SK-MEL-5 (cell line): ENCODE measurements around the gene TRH. TPM values are rescaled to one million over a fixed set of nuclear protein-coding genes. Genes with fewer than 3 reads are reported as not detected.

Experiments
- DNase-seq: peaks from one replicate; pipeline ENCODE4 v3.0.0-alpha.2; 2016; ENCODE audit warnings: low read depth, low spot score
- in situ Hi-C: cut with HindIII; loops from 2 replicates; pipeline ENCODE4 v1.10.0; 2016; ENCODE audit warnings: low sequenced_read_pairs, high pct_unique_total_duplicates, low pct_unique_long_range_greater_than_20kb
- total RNA-seq: library from RNA; depleted of rRNA; stranded (reverse); fragments of >200 nt; shearing (Covaris generic); gene quantifications from 2 replicates; pipeline ENCODE4 v1.2.3, GENCODE V29; 2014

Gene TRH
- total RNA-seq, 1 experiment from 2014 or later = not detected

DNA sequence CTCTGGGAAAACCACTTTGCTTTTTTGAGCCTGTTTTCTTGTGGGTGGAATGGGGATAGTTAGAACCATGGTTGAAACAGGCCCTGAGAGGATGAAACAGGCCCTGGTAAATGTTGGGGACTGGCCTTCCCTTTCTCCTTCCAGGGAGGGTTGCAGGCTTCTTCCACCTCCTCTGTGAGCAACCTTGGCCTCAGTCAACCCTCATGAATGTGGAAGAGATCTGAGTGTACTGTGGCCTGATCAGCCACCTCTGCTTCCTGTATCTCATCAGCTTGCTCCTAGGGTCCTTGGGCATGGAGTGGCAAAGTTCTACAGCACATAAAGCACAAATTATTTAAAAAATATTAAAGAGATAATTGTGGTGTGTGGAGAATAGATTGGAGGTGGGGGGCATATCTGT is 17.6 kb upstream of the TRH start:
- in situ Hi-C loops = no loop called here
- no peak for DNase-seq

DNA sequence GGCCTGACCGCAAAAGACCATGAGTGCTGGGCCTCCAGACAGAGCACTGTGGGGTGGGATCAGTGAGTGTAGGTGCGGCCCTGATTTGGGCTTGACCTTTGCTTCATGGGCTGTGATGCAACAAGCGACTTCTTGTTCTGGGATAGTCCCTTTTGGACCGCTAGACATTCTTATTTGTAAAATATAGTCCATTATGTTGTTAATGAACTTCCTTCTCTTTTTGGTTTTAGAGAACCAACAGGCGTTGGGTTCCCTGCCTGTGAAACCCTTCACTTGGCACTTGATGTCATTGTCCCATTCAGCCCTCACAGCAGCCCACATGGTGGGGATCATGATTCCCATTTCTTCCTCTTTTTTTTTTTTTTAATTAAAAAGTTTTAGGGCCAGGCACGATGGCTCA is 15.8 kb upstream of the TRH start:
- in situ Hi-C loops = no loop called here
- DNase-seq = no peak

DNA sequence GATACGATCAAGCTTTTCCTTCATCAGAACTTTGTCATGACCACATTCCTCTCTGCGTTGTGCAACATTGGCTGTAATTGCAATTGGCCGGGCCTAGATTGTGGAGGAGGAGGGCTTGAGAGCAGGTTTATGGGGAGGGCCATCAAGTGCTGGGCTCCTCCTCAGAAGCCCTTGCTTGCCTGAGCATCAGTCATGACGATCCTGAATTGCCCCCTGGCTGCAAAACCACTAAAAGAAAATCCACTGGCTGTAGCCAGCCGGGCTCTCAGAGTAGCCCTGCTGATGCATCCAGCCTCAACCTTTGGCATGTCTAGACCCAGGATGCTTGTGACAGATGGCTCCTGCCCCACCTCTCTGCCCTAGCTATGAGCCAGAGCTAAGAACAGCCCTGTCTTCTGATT is 13.4 kb upstream of the TRH start:
- no peak for DNase-seq
- in situ Hi-C loops = no loop called here

DNA sequence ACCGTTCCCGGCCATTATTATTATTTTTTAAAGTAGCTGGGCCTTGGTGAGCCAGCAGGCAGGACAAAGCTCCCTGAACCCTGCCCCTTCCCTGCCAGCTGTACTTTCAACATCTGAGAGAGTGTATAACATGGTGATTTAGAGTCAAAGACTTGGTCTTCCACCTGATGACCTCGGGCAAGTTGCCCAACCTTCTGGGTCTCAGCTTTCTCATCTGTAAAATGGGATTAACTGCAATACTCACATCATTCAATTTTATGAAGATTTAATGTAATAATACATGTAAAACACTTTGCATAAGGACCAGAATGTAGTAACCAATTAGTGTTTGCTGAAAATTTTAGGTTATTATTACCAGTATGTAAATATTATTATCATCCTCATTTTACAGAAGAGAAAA is 11.9 kb upstream of the TRH start:
- no peak for DNase-seq
- in situ Hi-C loops = no loop called here

DNA sequence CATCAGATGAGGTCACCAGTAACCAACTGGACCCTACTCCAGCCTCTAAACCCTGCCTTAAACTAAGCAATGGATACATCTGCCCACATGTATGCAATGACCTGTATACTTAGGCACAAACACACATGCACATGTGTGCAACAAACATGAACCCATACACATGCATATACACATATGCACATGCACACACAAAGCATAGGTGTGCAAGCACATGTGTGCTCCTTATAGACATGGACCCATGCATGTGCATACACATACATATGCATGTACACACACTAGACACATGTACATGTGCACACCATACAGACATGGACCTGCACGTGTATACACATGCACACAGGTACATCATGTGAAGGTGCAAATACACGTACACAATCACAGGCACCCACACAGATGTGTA is 8.6 kb upstream of the TRH start:
- in situ Hi-C loops = no loop called here
- no peak for DNase-seq

DNA sequence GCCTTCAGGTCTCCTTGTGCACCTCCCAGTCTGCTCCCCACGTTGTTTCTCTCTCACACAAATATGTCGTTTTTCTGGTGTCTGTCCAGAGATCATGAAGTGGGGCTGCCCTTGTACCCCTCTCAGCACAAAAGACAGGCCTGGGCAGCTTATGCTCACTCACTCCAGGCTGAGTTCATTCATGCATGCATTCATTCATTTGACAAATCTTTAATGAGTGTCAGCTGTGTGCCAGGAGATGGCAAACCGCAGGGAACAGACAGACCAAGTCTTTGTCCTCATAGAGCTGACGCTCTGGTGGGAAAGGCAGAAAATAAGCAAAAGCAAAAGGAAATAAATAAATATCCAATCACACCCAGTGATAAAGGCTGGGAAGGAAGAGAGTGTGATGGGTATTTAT is 7.6 kb upstream of the TRH start:
- in situ Hi-C loops = no loop called here
- peak; percentile 90 for DNase-seq

DNA sequence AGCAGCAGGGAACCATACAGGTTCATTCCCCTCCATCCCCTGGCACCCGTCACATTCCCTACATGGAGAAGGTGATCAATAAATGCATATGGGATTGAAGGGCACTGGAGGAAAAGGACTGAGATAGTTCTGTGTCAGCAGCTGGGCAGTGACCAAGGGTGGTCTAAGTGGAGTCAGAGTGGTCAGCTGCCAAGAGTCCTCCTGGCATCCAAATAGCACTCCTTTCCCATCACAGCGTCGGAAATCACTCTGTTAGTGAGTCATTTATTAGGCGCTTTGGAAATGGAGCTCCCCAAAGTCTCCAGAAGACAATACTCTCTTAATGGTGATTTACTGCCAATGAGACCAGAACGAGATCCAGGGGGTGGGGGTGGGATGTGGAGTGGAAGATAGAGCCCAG is 6.8 kb upstream of the TRH start:
- DNase-seq = no peak
- in situ Hi-C loops = no loop called here

DNA sequence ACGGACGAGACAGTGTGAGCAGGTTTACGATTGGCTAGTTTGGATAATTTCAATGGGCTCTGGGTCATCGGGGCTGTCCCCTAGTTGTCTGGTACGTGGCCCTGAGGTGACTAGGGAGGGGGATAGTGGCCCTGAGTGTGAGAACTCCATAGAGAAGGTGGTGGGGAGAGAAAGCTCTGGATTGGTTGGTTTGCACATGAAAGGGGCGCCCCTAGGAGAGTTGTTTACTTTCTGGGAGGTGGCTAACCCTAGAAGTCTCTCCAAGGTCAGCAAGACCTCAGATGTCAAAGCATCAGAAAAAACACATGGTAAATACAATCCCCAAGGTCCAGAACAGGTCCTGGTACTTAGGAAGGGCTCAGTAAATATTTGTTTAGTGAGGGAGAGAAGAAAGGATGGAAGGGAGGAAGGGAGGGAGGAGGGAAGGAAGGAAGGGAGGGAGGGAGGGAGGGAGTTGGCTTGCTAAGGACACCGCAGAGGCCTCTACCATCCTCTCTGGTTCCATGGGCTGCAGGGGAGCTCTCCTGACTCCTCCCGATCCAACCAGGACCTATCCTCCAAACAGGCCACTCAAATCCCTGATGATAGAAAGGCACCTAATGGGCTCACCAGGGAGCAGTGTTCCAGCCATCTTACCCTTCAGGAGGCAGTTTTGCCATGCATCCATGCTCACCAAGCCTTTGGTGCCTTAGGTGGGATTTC is 3.0 kb upstream of the TRH start:
- DNase-seq = no peak
- in situ Hi-C loops = no loop called here

DNA sequence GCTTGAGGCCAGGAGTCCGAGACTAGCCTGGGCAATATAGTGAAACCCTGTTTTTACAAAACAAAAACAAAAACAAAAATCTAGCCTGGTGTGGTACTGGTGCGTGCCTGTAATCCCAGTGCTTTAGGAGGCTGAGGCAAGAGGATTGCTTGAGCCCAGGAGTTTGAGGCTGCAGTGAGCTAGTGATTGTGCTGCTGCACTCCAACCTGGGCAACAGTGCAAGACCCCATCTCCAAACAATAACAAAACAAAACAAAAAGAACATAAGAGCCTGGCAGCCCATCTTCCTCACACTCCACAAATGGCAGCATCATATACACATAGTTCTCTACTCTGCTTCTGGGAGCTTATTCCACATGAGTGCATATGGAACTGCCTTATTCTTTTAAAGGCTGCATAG is 2.2 kb upstream of the TRH start:
- in situ Hi-C loops = no loop called here
- DNase-seq = no peak

DNA sequence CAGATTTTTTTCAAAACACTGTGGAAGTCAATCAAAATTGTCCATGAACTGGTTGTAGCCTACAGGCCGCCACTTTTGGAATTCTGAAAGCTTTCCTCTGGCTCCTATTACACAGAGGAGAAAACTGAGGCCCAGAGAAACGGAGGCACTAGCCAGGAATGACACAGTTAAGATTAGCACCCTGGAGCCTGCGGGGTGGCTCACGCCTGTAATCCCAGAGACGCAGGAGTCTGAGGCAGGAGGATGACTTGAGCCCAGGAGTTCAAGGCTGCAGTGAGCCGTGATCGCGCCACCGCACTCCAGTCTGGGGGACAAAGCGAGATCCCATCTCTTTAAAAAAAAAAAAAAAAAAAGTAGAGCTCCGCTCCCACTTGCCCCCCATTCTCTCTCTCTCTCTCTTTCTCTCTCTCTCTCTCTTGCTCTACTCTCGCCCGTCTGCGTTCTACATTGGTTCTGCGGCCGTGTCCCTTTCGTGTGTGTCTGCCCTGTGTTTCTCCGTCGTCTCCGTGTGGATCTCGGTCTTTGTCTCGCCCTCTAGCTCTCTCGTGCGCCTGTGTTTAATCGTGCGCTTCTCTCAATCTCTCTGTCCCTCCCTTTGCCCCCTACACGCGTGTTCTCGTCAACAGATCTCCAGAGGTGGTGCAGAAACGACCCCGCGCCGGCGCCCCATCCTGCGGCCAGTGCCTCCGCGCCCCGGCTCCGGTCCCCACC is 512 bp upstream of the TRH start:
- no peak for DNase-seq
- in situ Hi-C loops = no loop called here

DNA sequence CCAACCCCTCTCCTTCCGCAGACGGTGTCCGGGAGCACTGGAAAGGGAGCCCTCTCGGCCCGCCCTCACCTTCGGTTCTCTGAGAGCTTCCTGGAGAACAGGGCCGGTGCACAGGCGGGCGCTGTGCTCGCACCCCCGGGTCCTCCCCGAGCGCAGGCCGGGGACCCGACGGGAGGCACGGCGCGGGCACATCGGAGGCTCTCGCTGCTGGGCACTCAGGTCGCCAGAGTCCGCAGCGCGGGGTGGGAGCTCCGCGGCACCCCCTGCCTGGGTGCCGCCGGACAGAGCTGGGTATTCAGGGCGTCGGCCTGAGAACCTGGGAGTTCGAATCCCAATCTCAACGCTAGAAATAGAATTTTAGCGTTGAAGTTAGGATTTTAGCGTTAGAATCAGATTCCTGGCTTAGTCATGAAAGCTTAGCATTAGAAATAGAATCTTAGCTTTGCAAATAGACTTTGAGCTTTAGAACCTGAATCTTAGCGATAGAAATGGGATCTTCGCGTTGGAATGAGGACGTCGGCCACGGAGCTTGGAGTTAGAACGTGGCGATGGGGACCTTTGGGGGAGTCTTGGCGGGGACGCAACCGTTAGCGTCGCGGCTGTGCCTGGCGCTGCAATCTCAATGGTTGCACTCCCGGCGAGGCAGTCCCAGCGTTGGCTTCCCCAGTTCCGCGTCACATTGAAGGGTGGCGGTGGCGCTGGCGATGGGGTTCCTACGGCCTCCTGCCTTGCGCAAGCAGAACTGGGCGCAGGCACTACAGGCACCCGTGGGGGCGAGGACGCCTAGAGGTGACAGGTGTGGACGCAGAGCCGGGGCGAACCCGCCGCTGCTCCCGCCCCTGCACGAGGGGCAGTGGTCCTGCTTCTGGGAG is 549 bp downstream of the TRH start:
- DNase-seq = no peak
- in situ Hi-C loops = no loop called here

DNA sequence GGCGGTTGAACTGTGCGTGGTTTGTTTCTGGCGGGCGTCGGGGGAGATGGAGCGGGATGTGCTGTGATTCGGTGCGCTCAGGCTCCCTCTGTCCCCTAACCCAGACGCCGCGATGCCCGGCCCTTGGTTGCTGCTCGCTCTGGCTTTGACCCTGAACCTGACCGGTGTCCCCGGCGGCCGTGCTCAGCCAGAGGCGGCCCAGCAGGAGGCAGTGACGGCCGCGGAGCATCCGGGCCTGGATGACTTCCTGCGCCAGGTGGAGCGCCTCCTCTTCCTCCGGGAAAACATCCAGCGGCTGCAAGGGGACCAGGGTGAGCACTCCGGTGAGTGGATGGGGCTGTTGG is 1.2 kb downstream of the TRH start:
- in situ Hi-C loops = no loop called here
- no peak for DNase-seq

DNA sequence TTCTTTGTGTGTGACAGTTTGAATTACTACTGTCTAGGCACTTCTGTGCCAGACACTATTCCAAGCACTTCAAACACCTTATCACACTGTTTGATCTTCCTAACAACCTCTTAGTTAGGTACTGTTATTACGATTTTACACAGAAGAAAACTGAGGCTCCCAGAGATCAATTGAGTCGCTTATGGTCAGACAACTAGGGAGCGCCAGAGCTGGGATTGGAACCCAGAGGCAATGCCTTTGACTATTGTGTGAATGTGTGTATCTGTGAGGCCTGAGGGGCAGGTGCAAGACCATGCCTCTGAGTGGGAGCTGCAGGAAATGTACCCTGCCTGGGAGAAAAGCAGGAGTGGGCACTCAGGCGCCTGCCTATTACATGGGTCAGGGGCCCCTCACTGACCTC is 1.8 kb downstream of the TRH start:
- no peak for DNase-seq
- in situ Hi-C loops = no loop called here

DNA sequence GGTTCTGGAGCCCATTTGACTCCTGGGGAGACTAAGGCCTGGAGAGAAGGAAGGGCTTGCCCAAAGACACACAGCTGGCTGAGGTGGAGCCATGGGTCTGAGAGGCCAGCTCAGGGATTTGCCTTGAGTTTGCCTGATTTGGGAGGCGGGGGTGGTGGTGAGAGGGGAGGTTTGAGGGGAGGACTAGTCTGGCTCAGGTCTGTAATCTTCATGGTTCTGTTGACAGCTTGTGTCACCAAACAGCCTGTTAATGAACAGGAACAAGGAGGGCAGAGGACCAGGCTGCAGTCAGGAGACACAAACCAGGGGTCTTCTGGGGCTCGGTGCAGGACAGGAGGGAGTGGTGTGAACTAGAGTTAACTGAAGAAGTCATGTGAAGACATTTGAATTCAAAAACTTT is 3.6 kb downstream of the TRH start:
- DNase-seq = no peak
- in situ Hi-C loops = no loop called here

DNA sequence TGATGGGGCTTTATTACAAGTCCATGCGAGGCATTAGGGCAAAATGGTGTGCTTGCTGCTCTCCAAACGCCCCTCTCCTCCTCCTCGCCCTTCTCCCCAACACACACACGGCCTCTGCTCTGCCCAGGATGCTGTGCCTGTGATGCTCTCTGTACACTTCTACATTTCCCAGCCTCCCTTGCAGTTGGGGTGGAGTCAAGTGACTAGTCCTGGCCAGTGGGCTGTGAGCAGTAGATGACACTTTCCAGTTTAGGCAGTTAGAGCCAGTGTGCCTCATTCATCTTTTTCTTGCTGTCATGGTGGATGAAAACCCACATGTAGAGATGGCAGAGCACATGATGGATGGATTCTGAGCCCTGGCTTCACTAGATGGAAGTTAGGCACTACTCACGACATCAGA is 5.4 kb downstream of the TRH start:
- DNase-seq = no peak
- in situ Hi-C loops = no loop called here

DNA sequence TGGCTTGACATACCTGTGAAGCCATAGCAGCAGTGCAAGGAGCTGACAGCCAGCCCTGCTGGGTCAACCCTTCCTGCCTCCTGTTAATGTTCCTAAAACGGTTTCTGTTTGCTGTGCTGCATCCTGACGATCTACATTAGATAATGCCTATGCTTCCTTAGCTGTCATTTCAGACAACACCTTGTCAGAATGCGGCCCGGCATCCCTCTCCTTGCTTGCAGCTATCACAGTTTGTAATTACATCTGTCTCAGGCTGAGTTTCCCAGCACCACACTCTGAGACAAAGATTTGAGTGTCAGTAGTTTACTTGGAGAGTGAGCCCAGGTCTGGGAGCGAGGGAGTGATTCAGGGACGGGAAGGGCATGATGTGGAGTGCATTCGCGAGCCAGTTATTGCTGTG is 9.0 kb downstream of the TRH start:
- in situ Hi-C loops = no loop called here
- no peak for DNase-seq

DNA sequence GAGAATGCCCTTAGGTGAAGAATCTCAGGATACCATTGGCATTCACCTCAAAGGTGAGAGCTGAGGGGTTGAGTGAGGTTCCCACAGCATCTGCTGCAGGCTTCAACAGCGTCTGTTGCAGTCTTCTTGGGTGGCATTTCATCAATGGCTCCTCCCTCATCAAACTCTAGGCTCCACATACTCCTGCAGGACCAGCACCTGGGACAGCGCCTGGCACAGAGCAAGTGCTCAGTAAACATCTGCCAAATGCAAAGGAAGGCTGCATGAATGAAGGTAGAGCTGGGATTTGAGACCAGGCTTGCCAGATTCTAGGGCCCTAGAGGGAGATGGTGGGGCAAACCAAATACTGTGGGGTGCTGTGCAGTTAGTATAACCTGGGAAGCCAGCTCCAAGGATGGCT is 9.6 kb downstream of the TRH start:
- in situ Hi-C loops = no loop called here
- DNase-seq = no peak

DNA sequence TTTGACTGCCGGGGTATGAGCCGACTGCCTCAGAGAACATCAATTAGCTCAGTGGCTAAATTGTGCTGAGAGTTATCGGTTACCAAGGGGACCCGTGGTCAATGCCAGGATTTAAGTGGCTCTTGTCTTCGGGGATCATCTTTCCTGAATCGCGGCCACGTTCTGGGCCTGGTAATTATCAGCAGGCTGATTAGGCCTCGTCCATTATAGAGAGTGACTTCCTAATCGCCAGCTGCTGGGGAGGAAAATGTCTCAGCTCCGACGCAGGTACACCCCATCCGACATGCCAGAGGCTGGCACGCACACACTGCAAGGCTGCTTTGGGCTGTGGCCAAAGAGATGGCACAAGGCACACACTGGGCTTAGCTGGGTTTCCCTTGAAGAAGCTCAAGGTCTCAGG is 10.6 kb downstream of the TRH start:
- DNase-seq = no peak
- in situ Hi-C loops = no loop called here

DNA sequence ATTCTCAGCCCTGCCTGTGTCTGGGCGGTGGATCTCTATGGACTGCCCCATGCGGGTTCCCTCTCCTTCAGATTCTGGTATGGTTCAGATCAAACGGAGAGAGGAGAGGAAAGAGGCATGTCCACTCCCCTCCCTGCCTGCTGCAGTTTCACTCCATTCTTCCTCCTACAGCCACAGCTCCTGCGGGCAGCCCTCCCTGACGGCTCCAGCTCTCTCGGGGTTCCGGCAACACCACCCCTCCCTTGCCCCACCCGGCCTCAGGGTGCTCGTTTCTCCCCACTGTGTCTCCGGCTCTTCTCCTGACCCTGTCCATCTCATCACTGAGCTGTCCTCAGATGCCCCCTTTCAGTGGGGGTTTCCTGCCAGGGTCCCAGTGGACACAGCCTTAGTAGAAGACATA is 13.9 kb downstream of the TRH start:
- in situ Hi-C loops = no loop called here
- DNase-seq = no peak
